Neuronal stem cell (in vitro differentiated cells): Measurements from ENCODE around the gene TUBGCP2.
A peak's percentile ranks its signal among the peaks of the same experiment; 100 is the strongest.

ENCODE experiments used
- DNase-seq: peaks from one replicate; pipeline ENCODE4 v3.0.0-alpha.2; 2013; ENCODE audit warnings: low spot score
- H2AFZ ChIP-seq: one replicate; pipeline ENCODE4 v1.6.1; 2013; ENCODE audit warnings: mild to moderate bottlenecking, low read length, inconsistent platforms
- H2AK5ac ChIP-seq: 2 replicates; pipeline ENCODE4 v1.6.1; 2013; ENCODE audit warnings: low read depth, mild to moderate bottlenecking, inconsistent platforms, low read length, moderate library complexity, mixed read lengths
- H2BK120ac ChIP-seq: 2 replicates; pipeline ENCODE4 v1.6.1; 2013; ENCODE audit warnings: low read depth, mild to moderate bottlenecking, inconsistent platforms, low read length, moderate library complexity, mixed read lengths
- H2BK12ac ChIP-seq: one replicate; pipeline ENCODE4 v1.6.1; 2013; ENCODE audit warnings: low read length, inconsistent platforms
- H2BK15ac ChIP-seq: 2 replicates; pipeline ENCODE4 v1.6.1; 2013; ENCODE audit warnings: mild to moderate bottlenecking, low read length, inconsistent platforms, mixed read lengths
- H2BK5ac ChIP-seq: one replicate; pipeline ENCODE4 v1.6.1; 2013; ENCODE audit warnings: inconsistent platforms, mild to moderate bottlenecking, low read length, moderate library complexity
- H3K14ac ChIP-seq: one replicate; pipeline ENCODE4 v1.6.1; 2013; ENCODE audit warnings: low read length, inconsistent platforms
- H3K18ac ChIP-seq: 2 replicates; pipeline ENCODE4 v1.6.1; 2013; ENCODE audit warnings: low read length, inconsistent platforms
- H3K23ac ChIP-seq: 2 replicates; pipeline ENCODE4 v1.6.1; 2013; ENCODE audit warnings: low read depth, mild to moderate bottlenecking, mixed read lengths, low read length, inconsistent platforms; ENCODE audit not compliant: poor library complexity
- H3K27ac ChIP-seq: replicated peaks from 3 replicates; pipeline ENCODE4 v1.5.1; 2013; ENCODE audit warnings: low read length, inconsistent platforms
- H3K27me3 ChIP-seq, 3 experiments: 2 replicates each; pipeline ENCODE4 v1.6.1; 2013; ENCODE audit warnings: low read length in 3 of 3, mild to moderate bottlenecking in 2 of 3, inconsistent platforms in 1 of 3, low read depth in 1 of 3, mixed read lengths in 1 of 3, moderate library complexity in 1 of 3; ENCODE audit not compliant: control insufficient read depth in 3 of 3, insufficient read depth in 3 of 3
- H3K36me3 ChIP-seq, 2 donors: replicated peaks in 1 of 2; 2 replicates each; pipeline ENCODE4 v1.6.1; 2013; ENCODE audit warnings: low read length in 2 of 2; ENCODE audit not compliant: control insufficient read depth in 2 of 2, insufficient read depth in 2 of 2
- H3K4ac ChIP-seq: 2 replicates; pipeline ENCODE4 v1.6.1; 2013; ENCODE audit warnings: inconsistent platforms, mild to moderate bottlenecking, low read length, moderate library complexity
- H3K4me1 ChIP-seq, 2 donors: 1 replicate in 1 of 2; 2 replicates in 1 of 2; pipeline ENCODE4 v1.6.1; 2013; ENCODE audit warnings: low read length in 2 of 2, low read depth in 1 of 2; ENCODE audit not compliant: control insufficient read depth in 2 of 2, insufficient read depth in 1 of 2
- H3K4me2 ChIP-seq: one replicate; pipeline ENCODE4 v1.6.1; 2013; ENCODE audit warnings: mild to moderate bottlenecking, low read length, inconsistent platforms; ENCODE audit not compliant: insufficient read depth, poor library complexity, severe bottlenecking
- H3K4me3 ChIP-seq, 2 donors: 2 replicates each; pipeline ENCODE4 v1.5.1; 2013; ENCODE audit warnings: low read length in 2 of 2, mild to moderate bottlenecking in 2 of 2, inconsistent platforms in 1 of 2, moderate library complexity in 1 of 2
- H3K79me1 ChIP-seq: one replicate; pipeline ENCODE4 v1.6.1; 2013; ENCODE audit warnings: low read depth, mild to moderate bottlenecking, inconsistent platforms, low read length, moderate library complexity
- H3K9ac ChIP-seq: one replicate; pipeline ENCODE4 v1.6.1; 2013; ENCODE audit warnings: mild to moderate bottlenecking, low read depth, low read length, inconsistent platforms; ENCODE audit not compliant: poor library complexity
- H3K9me3 ChIP-seq, 2 donors: replicated peaks in 1 of 2; 2 replicates each; pipeline versions ENCODE3 to v1.6.1; 2013; ENCODE audit warnings: low read length in 2 of 2, mild to moderate bottlenecking in 2 of 2, inconsistent platforms in 1 of 2, low read depth in 1 of 2, mixed read lengths in 1 of 2, moderate library complexity in 1 of 2; ENCODE audit not compliant: control insufficient read depth in 2 of 2, insufficient read depth in 1 of 2
- H4K8ac ChIP-seq: one replicate; pipeline ENCODE4 v1.6.1; 2013; ENCODE audit warnings: low read depth, mild to moderate bottlenecking, inconsistent platforms, low read length, moderate library complexity
- H4K91ac ChIP-seq: one replicate; pipeline ENCODE4 v1.6.1; 2013; ENCODE audit warnings: low read length, low read depth, mild to moderate bottlenecking, inconsistent platforms; ENCODE audit not compliant: poor library complexity
- WGBS, 2 donors: extraction: QIAGEN DNeasy Blood & Tissue Kit; methylation state at CpG; one replicate each; pipeline ENCODE4 v1.1.7; 2013; ENCODE audit warnings: missing lambda C conversion rate in 2 of 2, mixed read lengths in 1 of 2; ENCODE audit not compliant: insufficient read length in 2 of 2, insufficient replicate concordance in 1 of 2; ENCODE audit errors: extremely low coverage in 2 of 2; 5-methylcytosine and 5-hydroxymethylcytosine counted together

TUBGCP2 gene

DNA sequence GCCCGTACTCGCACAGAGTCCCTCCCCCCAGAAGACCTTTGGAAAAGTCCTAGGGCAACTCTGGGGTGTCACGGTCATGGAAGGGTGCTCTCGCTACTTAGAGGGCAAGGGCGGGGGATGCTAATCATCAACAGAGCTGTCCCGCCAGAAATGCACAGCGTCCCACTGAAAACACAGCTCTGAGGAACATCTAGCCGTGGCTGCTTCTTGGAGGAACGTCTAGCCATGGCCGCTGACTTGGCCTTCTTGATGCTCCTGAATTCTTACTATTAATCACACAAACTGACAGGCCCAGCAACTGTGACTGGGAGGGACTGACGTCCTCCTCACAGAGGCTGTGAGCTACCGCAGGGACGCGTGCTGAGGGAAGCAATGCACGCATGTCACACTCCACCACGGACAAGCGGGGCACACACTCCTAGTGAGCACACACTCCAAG lies 1.7 kb downstream of the TUBGCP2 start:
- Histone ChIP-seq H2BK12ac (no peak overlapping the region), H2AFZ (no peak overlapping the region), H3K4me3 (peak overlapping the region in 1 of 2 donors; percentile 81), H3K18ac (peak overlapping the region; percentile 59), H3K4me2 (no peak overlapping the region), H3K4ac (no peak overlapping the region), H2AK5ac (no peak overlapping the region), H3K14ac (no peak overlapping the region), H3K23ac (no peak overlapping the region), H3K9me3 (peaks cover 0 to 3% of the 10 kb centered on the region in 2 donors), H3K27me3 (no peaks in the 10 kb centered on the region), H3K9ac (peak overlapping the region; percentile 53), H2BK5ac (no peak overlapping the region), H4K91ac (no peak overlapping the region), H3K36me3 (peaks cover 28 to 37% of the 10 kb centered on the region in 2 donors), H2BK120ac (peak overlapping the region; percentile 47), H3K4me1 (peaks cover 8 to 12% of the 10 kb centered on the region in 2 donors), H2BK15ac (no peak overlapping the region), H3K27ac (no peak overlapping the region), H4K8ac (no peak overlapping the region), H3K79me1 (peaks cover 31% of the 10 kb centered on the region)
- DNase-seq = no peak
- WGBS, 2 donors = no CpG with 5 or more reads among the region's 17 CpGs

DNA sequence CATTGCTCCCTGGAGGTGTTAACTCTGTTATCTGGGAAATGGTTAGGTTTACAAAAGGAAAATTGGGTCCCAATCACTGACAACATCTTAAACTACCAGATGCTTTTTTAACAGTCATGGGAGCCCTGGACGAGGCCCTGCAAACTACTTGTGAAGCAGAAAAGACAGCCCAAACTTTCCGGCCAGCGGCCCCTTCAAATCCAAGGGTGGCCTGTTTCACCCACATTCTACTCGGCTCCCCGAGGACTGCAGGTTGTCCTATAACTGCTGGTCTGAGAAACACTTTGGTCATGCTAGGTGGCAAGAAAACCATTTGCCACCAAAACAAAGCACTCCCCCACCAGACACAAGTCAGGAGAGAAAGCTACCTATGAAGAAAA lies 2.6 kb downstream of the TUBGCP2 start:
- H2BK12ac ChIP-seq = no peak overlapping the region
- H2AK5ac ChIP-seq = no peak overlapping the region
- WGBS, 2 donors = no CpG with 5 or more reads among the region's 5 CpGs
- no peak overlapping the region for H2BK15ac ChIP-seq
- no peak overlapping the region for H3K4me3 ChIP-seq
- no peak overlapping the region for H3K18ac ChIP-seq
- no peaks in the 10 kb centered on the region for H3K27me3 ChIP-seq
- no peak overlapping the region for H2AFZ ChIP-seq
- H2BK120ac ChIP-seq = no peak overlapping the region
- H3K4me2 ChIP-seq = no peak overlapping the region
- no peak overlapping the region for H3K14ac ChIP-seq
- H3K4ac ChIP-seq = no peak overlapping the region
- H2BK5ac ChIP-seq = no peak overlapping the region
- no peak for DNase-seq
- no peak overlapping the region for H3K23ac ChIP-seq
- no peak overlapping the region for H4K8ac ChIP-seq
- H3K9ac ChIP-seq = no peak overlapping the region
- peaks cover 24 to 30% of the 10 kb centered on the region in 2 donors for H3K36me3 ChIP-seq
- H3K79me1 ChIP-seq = peaks cover 31% of the 10 kb centered on the region
- H4K91ac ChIP-seq = no peak overlapping the region
- peaks cover 0 to 3% of the 10 kb centered on the region in 2 donors for H3K9me3 ChIP-seq
- peaks cover 8 to 12% of the 10 kb centered on the region in 2 donors for H3K4me1 ChIP-seq
- H3K27ac ChIP-seq = no peak overlapping the region

- H3K14ac ChIP-seq = peak overlapping the region; percentile 76
- H2BK5ac ChIP-seq = no peak overlapping the region
- peaks cover 20% of the 10 kb centered on the region for H3K79me1 ChIP-seq
- H3K4me1 ChIP-seq = peaks cover 6 to 8% of the 10 kb centered on the region in 2 donors
- H2AFZ ChIP-seq = no peak overlapping the region
- no peak overlapping the region for H4K91ac ChIP-seq
- peak overlapping the region; percentile 86 for H3K23ac ChIP-seq
- H3K9me3 ChIP-seq = peaks cover 0 to 3% of the 10 kb centered on the region in 2 donors
- H2BK15ac ChIP-seq = no peak overlapping the region
- no peak overlapping the region for H3K9ac ChIP-seq
- WGBS, 2 donors = no CpG with 5 or more reads among the region's 10 CpGs
- H3K4me3 ChIP-seq = no peak overlapping the region
- no peak overlapping the region for H3K18ac ChIP-seq
- no peak overlapping the region for H3K4me2 ChIP-seq
- no peak overlapping the region for H2AK5ac ChIP-seq
- H3K27ac ChIP-seq = no peak overlapping the region
- no peaks in the 10 kb centered on the region for H3K27me3 ChIP-seq
- no peak overlapping the region for H3K4ac ChIP-seq
- peaks cover 28 to 39% of the 10 kb centered on the region in 2 donors for H3K36me3 ChIP-seq
- no peak for DNase-seq
- no peak overlapping the region for H2BK12ac ChIP-seq
- H4K8ac ChIP-seq = peak overlapping the region; percentile 1
- H2BK120ac ChIP-seq = no peak overlapping the region
These were observed 5.5 kb downstream of the TUBGCP2 start for GRCh38 chr10:133303206-133303605.

DNA sequence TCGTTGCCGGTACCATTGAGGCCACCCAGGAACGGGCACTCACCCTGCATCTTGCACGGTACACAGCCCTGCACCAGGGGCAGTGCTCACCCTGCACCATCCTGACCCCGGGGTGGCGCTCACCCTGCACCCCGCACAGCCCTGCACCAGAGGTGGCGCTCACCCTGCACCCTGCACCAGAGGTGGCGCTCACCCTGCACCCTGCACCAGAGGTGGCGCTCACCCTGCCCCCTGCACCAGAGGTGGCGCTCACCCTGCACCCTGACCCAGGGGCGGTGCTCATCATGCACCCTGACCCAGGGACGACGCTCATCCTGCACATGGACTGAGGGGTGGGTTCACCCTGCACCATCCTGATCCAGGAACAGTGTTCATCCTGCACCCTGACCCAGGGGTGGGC lies 6.4 kb downstream of the TUBGCP2 start:
- Histone ChIP-seq H3K9me3 (peaks cover 0 to 3% of the 10 kb centered on the region in 2 donors), H4K91ac (no peak overlapping the region), H2AFZ (no peak overlapping the region), H3K36me3 (peaks cover 37 to 49% of the 10 kb centered on the region in 2 donors), H3K23ac (peak overlapping the region; percentile 93), H3K18ac (no peak overlapping the region), H3K9ac (peak overlapping the region; percentile 30), H2BK120ac (no peak overlapping the region), H2BK15ac (no peak overlapping the region), H3K79me1 (peaks cover 20% of the 10 kb centered on the region), H3K4me3 (peak overlapping the region in 1 of 2 donors; percentile 58), H3K14ac (peak overlapping the region; percentile 71), H3K4me2 (no peak overlapping the region), H2AK5ac (no peak overlapping the region), H3K4ac (no peak overlapping the region), H3K4me1 (peaks cover 0 to 2% of the 10 kb centered on the region in 2 donors), H3K27ac (no peak overlapping the region), H4K8ac (no peak overlapping the region), H3K27me3 (no peaks in the 10 kb centered on the region), H2BK5ac (no peak overlapping the region), H2BK12ac (no peak overlapping the region)
- no peak for DNase-seq
- WGBS, 2 donors = no CpG with 5 or more reads among the region's 14 CpGs
